AG04450 (cell line): ENCODE measurements around the gene H19. TPM values are rescaled to one million over a fixed set of nuclear protein-coding genes. Genes with fewer than 3 reads are reported as not detected.

Experiments
- CTCF ChIA-PET: fragments of 300-600, 350-600 bp; formaldehyde crosslinking; extraction: SDS; loops from one replicate; lab custom pipeline; 2022; ENCODE audit warnings: antibody characterized with exemption, inconsistent platforms; lab: Charles Lee
- POLR2A ChIA-PET: fragments of 350-600 bp; formaldehyde crosslinking; extraction: SDS; loops from one replicate; lab custom pipeline; 2021; ENCODE audit warnings: antibody characterized with exemption, inconsistent platforms; lab: Yijun Ruan, JAX
- DNase-seq: peaks from one replicate; pipeline ENCODE4 v3.0.0-alpha.2; 2011; ENCODE audit warnings: low read depth, low spot score
- H3K27ac ChIP-seq: one replicate; pipeline ENCODE4 v1.5.1; 2012; ENCODE audit warnings: low read depth, low read length, control low read depth
- H3K27me3 ChIP-seq: one replicate; pipeline ENCODE4 v1.6.0; 2012; ENCODE audit warnings: low read length; ENCODE audit not compliant: control insufficient read depth, insufficient read depth
- H3K4me3 ChIP-seq: 2 replicates; pipeline ENCODE4 v1.5.1; 2011; ENCODE audit warnings: mild to moderate bottlenecking, low read depth, low read length, control low read depth
- H3K9me3 ChIP-seq: 2 replicates; pipeline ENCODE4 v1.5.1; 2012; ENCODE audit warnings: low read length; ENCODE audit not compliant: control insufficient read depth, insufficient read depth
- CTCF ChIP-seq: IDR thresholded peaks from 2 replicates; pipeline ENCODE4 v1.5.1; 2011; ENCODE audit warnings: low read depth, low read length, control low read depth, inconsistent platforms
- polyA plus RNA-seq: library from polyadenylated mRNA; depleted of rRNA; stranded (reverse); fragments of >200 nt; gene quantifications from 2 replicates; pipeline ENCODE4 v1.2.3, GENCODE V29; 2011

The H19 gene
- polyA plus RNA-seq, 1 experiment = 0.10 TPM

- no peak for TF ChIP-seq CTCF
- ChIA-PET CTCF (no interaction called here), POLR2A (no interaction called here)
- Histone ChIP-seq H3K4me3 (no peak overlapping the region), H3K9me3 (no peaks in the 10 kb centered on the region), H3K27ac (no peak overlapping the region), H3K27me3 (no peaks in the 10 kb centered on the region)
- DNase-seq = no peak
Measured at GRCh38 chr11:2004466-2004865, 6.8 kb upstream of the H19 start.

- ChIA-PET POLR2A (no interaction called here), CTCF (interaction anchor here (0.7 to 4.1 kb wide), 8 partner anchors 11 to 350 kb away, joined by 3 to 63 read pairs (median 8); no protein-coding TSS in a partner anchor)
- no peaks in the 10 kb centered on the region for H3K9me3 ChIP-seq
- TF ChIP-seq CTCF = no peak
- DNase-seq = no peak
- H3K4me3 ChIP-seq = no peak overlapping the region
- no peaks in the 10 kb centered on the region for H3K27me3 ChIP-seq
- no peak overlapping the region for H3K27ac ChIP-seq
Measured at GRCh38 chr11:2002807-2003206, 5.2 kb upstream of the H19 start.

- H3K27me3 ChIP-seq = no peaks in the 10 kb centered on the region
- TF ChIP-seq CTCF = no peak
- no peaks in the 10 kb centered on the region for H3K9me3 ChIP-seq
- no peak for DNase-seq
- H3K4me3 ChIP-seq = no peak overlapping the region
- CTCF ChIA-PET = interaction anchor here (0.7 to 4.1 kb wide), 12 partner anchors 11 to 350 kb away, joined by 3 to 63 read pairs (median 5); no protein-coding TSS in a partner anchor
- POLR2A ChIA-PET = no interaction called here
- H3K27ac ChIP-seq = no peak overlapping the region
Measured at GRCh38 chr11:2002042-2002776, 4.6 kb upstream of the H19 start.

GRCh38 chr11:1998861-1999260 is 1.2 kb upstream of the H19 start:
- TF ChIP-seq CTCF = no peak
- Histone ChIP-seq H3K4me3 (no peak overlapping the region), H3K27ac (no peak overlapping the region), H3K27me3 (no peaks in the 10 kb centered on the region), H3K9me3 (no peaks in the 10 kb centered on the region)
- CTCF ChIA-PET = interaction anchor here (0.8 to 4.1 kb wide), 10 partner anchors 45 to 346 kb away, joined by 3 to 63 read pairs (median 6); partner anchors contain the start of gene TNNI2
- POLR2A ChIA-PET = no interaction called here
- no peak for DNase-seq

GRCh38 chr11:1998290-1998689 is 648 bp upstream of the H19 start:
- Histone ChIP-seq H3K9me3 (no peaks in the 10 kb centered on the region), H3K27me3 (no peaks in the 10 kb centered on the region), H3K27ac (no peak overlapping the region), H3K4me3 (no peak overlapping the region)
- no peak for TF ChIP-seq CTCF
- CTCF ChIA-PET = interaction anchor here (0.7 to 1.6 kb wide), 4 partner anchors 51 to 304 kb away, joined by 3 to 8 read pairs (median 3); partner anchors contain the start of gene MRPL23
- DNase-seq = no peak
- POLR2A ChIA-PET = no interaction called here
